HG03066 (cell line): ENCODE results near the gene NTN4.
A peak's percentile ranks its signal among the peaks of the same experiment; 100 is the strongest.
"Not testable (repeated sequence)": the region's sequence is repeated elsewhere in the genome, so short reads cannot be mapped to it uniquely, and the experiment has no call there.

Source experiments
- ATAC-seq: cut with Tn5 transposase; IDR thresholded peaks from one replicate; pipeline ENCODE4 v1.9.1; 2021; ENCODE audit warnings: low read depth; ENCODE audit not compliant: unreplicated experiment

Gene NTN4

DNA sequence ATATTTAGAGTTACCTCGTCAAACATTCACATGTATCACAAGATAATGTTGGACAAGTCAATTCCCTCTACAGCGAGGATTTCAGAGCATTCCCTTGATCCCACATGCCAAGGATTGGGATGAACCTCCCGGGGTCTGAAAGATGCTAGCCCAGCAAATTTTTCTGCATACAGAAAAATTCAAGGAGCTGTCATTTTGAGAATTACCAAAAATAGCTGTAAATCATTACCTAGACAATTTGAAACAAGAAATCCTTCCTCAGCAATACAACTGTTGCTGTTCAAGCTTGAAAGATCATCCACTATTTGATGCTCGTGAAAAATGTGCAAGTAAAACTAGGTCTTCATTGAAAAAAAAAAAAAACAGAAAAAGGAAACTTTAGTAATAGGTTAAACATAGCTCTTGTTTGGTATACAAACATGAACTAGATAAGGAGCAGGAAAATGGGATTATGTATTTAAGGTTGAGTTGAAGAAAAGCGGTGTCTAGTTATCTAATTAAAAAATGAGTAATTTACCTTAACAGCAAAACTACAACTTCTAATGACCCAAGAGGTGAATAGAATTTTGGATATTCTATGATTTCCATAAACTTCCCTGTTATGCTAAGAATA is 73.1 kb downstream of the NTN4 start:
- no peak for ATAC-seq

DNA sequence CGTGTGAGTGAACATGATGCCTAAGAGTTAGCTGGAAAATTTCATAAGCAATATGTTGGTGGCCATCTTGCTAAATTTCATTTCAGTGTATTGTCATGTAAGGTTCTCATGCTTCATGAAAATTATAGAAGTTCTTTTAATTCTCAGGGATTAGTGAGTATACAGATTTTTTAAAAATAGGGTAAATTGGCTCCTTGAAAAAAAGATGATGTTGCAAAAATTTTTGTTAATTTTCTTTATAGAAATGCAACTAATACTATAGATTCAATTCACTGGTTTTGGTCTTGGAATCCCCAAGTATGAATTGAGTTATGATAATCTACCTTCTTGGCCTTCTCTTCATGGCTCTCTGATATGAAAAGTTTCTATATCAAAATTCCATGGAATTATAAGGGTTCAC is 75.4 kb downstream of the NTN4 start:
- ATAC-seq: no peak

DNA sequence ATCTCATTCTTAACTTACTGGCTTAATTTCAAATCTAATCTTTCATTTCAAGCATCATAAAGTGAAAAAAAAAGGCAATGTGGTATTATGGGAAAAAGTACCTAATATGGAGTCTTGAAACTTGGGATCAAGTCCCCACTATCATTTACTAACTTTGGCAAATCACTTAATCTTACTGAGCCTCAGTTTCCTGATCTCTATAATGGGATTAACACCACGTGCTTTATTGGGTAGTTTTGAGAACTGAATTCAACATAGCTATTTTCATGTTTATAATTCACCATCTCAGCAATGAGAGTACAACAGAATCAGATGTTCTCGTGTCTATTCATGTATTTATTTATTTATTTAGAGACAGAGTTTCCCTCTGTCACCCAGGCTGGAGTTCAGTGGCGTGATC is 78.3 kb downstream of the NTN4 start:
- ATAC-seq: no peak

DNA sequence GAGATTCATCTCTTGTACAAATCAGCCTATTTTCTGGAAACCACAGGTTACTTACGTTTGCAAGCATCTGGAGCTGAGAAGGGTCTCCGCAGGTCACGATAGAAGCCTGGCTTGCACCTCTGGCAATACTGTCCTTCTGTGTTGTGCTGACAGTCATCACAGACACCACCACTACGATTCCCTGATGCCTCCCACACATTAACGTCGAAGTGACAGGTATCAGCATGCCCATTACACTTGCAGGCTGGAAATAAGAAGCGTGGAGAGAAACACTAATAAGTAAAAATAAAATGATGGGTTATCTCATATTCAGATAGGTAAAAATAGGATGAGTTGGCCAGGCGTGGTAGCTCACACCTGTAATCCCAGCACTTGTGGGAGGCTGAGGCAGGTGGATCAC is 80.2 kb downstream of the NTN4 start:
- no peak for ATAC-seq

DNA sequence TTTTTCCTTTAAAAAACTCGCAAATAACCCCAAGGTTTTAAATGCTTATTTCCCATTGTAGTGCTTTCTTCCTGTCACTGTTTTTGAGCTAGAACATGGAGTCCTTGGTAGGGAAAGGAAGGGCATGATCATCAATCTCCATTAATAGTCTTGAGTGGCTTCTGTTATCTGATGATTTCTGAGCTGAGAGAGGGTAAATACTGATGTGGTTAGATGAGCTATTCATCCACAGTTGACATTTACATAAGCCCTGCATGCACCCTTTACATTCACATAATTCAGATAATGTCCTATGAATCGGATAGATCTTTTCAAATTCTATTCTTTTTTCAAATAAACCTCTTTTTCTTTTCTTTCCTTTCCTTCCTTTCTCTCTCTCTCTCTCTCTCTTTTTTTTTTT is 81.4 kb downstream of the NTN4 start:
- no peak for ATAC-seq

DNA sequence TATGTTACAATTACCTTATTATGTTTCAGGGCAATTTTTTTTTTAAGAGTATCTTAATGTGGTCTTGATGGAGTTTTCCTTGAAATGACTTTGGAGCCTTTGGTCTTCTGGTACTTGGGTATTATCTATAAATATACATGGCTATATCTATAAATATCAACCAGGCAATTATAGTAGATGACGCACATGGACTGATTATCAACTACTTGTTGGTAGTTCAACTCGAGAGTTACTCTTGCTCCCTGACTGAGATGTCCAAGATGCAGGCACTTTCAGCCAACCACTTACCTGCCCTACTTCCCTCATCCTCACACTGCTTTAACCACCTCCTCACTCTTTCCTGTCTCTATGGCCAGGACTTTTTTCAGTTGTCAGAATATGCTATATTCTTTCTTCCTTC is 85.4 kb downstream of the NTN4 start:
- no peak for ATAC-seq

DNA sequence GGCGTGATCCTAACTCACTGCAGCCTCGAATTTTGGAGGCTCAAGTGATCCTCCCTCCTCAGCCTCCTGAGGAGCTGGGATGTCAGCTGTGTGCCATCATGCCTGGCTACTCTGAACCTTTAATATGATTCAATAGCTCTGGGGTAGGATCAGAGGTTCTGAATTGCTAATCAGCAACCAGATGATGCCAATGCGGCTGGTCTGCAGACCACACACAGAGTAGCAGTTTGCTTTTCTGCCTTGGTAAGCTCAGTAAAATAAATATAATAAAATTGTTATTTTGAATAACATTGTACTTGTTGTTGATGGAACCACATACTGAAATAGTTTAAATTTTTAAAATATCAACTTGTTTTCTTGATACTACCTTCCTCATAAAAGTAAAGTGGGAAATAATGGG is 86.6 kb downstream of the NTN4 start:
- ATAC-seq: no peak

DNA sequence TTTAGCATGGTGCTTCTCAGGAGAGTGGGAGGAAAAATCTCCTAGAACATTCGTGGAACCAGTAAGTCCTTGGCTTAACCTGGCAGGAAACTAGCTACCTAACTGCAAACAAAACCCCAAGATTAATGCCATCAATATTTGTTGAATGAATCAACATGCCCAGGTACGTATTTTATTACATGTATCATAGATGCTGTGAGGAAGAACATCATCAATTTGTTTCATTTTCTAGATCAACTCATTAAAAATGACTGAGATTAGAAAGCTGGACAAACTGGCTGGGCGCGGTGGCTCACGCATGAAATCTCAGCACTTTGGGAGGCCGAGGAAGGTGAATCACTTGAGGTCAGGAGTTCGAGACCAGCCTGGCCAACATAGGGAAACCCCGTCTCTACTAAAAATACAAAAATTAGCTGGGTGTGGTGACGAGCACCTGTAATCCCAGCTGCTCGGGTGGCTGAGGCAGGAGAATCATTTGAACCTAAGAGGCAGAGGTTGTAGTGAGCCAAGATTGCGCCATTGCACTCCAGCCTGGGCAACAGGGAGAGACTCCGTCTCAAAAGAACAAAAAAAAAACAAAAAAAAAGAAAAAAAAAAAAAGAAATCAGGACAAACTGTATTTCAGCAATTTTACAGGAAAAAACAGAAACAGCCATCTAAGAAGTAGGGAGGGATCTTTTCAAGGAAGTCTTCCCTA is 88.7 kb downstream of the NTN4 start:
- no peak for ATAC-seq

DNA sequence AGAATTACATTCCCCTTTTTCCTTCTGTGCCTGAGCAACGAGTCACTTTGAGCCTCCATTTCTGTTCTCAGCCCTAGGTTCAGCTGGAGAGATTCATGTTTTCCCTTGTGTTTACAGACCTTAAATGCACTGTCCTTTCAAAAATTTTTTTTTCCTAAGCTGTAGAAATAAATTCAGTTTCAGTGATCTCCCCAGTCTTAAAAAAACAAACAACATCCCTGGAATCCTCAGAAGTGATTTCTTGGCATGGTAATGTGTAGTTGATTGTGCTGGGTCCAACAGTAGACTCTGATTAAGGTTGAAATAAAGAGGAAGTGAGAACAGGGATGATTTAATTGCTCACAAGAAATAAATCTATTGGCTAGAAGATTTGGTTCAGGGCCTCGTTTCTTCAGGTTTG is 89.3 kb downstream of the NTN4 start:
- ATAC-seq: no peak

DNA sequence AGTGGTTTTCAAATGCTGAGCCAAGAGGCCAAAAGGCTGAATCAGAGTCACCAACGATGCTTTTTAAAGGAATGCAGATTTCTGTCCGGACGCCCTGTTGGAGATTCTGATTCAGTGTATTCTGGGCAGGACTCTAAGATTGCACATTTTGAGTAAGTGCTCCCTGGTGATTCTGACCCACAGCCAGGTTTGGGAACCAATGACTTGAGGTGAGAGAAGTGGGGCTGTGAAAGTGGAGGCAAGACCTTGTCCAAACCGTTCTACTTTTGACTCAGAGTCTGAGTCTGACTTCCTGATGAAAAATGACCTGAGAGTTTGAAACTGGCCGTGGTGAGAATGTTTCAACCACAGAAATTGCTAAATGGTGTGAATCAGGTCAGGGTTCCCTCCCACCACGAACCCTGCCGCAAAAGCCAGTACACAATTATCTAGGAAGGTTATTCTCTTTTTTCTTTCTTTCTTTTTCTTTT is 90.2 kb downstream of the NTN4 start:
- peak; percentile 95 for ATAC-seq

DNA sequence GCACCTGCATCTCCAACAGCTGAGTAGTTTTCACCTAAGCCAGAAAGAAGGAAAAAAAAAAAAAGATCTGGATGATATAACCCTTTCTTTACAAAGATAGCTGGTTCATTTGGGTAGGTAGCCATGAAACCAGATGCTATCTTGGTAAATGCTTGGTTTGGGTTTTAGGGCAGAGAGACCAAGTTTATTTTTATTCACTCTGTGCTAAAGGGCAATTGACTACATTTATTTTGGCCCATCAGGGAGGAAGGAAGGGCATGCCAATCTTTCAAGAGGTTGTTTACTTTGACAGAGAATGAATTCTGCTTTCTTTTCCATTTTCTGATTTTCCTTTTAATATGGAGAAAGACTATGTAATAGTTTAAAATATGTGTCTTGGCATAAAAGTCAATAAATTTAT is 91.0 kb downstream of the NTN4 start:
- no peak for ATAC-seq

DNA sequence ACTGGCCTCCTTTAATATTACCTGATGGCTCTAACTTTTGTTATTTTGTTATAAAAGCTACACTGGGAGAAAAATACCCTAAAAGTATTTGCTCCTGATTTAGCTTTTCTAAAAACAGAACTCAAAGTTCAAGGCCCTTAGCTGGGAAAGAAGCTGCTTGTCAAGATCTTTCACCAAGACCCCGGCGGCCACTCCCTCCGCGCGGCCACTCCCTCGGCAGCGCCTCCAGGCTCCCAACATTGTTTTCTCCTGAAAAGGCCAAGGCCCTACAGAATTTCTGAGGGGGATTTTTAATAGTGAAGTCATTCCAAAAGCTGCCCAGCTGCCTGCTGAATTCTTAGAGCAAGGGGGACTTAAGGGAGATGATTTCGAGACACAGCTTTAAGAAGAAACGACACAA is 96.4 kb downstream of the NTN4 start:
- ATAC-seq: no peak

DNA sequence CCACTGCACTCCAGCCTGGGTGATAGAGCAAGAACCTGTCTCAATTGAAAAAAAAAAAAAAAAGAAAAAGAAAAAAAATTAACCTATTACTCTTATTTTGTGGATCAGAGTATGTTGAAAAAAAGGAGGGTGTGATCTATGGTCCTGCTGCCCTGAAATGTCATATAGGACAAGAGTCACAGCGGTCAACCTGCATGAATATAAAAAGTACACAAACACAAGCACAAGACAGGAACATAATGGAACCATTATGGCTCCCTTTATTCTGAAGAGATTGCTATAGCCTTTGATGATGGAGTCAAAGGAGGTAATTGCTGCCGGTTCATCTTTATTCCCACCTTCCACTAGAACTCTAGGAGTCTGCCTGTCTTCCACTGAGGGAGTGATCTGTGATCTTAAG is 96.9 kb downstream of the NTN4 start:
- ATAC-seq: no peak

DNA sequence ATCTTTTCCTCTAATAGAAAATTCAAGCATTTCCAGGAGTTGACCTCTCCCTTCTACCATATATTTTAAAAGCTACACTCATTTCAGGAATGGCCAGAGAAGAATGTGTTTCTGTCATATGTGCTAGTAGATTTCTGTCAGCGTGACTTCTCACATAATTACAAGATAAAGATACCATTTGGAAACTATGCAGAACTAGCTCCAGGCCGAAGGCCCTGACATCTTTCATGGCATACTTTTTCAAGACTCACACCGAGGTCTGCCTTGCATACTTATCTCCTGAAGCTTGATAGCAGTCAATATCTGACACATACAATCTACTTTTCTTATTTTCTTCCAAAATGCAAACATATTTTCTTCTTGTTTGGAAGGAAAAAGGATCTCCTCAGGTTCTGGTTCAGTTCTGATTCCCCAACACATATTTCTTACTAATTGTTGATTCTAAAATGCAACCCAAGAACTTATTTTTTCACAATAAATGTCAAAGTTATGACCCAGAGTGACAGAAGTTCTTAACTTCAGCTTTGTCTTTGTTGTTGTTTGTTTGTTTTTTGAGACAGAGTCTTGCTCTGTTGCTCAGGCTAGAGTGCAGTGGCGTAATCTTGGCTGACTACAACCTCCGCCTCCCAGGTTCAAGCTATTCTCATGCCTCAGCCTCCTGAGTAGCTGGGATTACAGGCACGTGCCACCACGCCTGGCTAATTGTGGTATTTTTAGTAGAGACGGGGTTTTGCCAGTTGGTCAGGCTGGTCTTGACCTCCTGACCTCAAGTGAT is 99.5 kb downstream of the NTN4 start:
- ATAC-seq: no peak

DNA sequence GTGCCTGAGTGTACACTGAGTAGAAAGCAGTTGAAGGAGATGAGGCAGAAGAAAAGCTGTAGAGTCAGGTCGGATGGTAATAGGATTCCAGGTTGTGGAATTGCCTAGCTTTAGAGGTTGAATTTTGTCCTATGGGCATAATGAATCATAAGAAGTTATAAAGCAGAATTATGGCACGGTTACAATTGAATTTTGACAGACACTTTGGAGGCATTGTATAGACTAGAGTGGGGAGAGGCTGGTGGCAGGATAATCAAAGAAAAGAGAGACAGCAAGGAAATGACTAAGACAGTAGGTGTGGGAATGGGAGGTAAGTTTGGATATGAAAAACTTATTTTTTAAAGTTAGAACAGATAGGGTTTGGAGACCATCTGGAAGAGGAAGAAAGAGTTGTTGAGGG is 102.6 kb downstream of the NTN4 start:
- no peak for ATAC-seq

DNA sequence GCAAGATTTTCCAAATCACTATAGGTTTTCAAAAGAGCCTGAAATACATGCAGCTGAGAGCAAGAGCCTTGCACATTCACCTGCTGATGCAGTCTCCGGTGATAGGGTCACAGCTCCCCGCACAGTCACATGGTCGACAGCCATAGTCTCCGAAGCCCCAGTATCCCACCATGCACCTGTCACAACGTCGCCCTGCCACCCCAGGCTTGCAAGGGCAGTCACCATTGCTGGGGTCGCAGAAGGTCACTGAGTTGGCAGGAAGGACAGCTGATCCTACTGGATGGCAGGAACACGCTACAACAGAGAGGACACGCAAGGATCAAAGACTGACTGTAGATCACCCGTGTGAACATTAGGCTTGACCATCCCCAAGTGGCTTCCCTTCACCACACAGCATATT is 107.1 kb downstream of the NTN4 start:
- no peak for ATAC-seq

DNA sequence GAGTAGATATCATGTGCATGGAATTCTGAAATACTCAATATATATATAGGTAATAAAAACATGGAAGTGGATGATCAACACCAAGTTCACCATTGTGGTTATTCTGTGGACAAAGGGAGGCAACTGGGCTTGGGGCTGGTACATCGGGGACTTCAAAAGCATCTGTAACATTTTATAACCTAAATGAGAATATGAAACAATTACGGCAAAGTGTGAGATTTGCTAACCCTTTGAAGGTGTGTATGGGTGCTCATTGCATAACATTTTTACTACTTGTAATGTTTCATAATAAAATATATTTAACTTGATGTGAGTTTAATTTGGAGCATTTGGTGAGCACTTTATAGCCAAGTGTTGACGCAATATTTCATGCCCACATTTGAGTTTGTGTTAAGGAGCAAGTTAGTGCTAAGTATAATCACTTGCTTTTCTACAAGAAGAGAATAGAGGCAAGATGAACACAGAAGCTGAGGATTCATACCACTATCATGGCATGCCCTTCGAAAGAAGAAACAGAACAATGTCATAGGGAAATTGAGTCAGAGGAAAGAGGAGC is 109.3 kb downstream of the NTN4 start:
- no peak for ATAC-seq

DNA sequence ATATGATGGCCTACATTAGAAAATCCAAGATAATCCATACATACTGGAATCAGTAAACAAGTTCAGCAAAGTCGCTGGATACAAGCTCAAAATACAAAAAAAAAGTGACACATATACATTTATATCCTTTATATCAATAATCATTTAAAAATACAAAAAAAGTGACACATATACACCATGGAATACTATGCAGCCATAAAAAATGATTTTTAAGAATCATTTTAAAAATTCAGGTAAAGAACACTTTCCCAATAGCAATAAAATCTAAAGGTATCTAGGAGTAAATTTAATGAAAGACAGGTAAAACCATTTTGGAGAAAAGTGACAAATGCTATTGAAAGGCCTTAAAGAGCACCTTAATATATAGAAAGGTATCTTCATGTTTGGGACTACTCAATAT is 111.9 kb downstream of the NTN4 start:
- ATAC-seq: no peak

DNA sequence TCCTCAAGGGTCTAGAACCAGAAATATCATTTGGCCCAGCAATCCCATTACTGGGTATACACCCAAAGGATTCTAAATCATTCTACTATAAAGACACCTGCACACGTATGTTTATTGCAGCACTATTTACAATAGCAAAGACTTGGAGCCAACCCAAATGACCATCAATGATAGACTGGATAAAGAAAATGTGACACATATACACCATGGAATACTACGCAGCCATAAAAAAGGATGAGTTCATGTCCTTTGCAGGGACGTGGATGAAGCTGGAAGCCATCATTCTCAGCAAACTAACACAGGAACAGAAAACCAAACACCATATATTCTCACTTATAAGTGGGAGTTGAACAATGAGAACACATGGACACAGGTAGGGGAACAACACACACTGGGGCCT is 112.8 kb downstream of the NTN4 start:
- not testable (repeated sequence) for ATAC-seq

DNA sequence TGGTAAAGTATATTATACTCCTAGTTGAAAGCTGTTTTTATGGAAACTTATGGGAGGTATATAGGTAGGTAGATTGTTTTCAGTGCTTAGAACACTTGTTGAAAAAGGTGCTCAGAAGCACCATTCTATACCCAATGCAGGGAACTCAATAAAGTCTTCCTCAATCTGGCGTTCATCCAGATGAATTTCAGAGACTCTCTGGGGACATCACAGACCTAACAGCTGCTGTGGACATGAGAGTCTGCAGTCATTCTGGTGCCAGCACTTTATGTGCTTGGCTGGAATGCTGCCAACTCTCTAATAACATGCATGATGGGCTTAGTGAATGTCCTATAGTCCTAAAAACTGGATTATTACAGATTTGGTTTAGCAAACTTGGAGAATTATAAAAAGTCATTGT is 115.9 kb downstream of the NTN4 start:
- no peak for ATAC-seq

DNA sequence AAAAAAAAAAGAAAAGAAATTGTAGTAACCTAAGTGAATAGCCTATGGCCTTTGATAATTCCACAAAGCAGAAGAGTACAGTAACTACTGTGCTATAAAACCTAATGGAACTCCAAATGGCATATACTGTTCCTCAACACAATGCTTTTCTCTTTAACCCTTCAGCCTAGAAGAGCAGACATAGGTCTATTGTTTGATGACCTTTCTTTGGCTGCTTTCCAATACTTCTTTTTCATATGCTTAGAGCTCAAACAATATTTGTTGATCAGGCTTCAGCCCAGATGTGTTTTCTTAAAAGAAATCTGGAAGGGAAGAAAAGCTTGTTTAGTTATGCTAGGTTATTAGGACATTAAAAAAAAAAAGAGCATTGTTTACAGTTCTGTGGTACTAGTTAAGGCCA is 116.4 kb downstream of the NTN4 start:
- ATAC-seq: no peak

DNA sequence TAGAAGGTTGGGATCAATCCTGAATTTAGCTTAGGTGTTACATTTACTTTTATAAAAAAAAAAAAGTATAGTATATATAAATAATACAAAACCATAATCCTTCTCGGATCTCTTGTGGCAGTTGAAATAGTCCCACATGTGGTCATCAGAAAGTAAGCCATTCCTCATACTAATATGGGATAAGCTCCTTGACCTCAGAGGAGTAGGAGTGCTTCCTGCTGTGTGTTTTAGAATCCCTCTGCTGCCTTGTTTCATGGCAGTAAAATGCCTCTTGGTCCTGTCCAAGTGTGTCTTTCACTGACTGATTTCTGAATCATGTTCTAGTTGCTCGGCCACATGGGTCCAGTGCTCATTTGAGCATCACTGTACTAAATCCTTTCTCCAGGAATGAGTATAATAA is 117.0 kb downstream of the NTN4 start:
- ATAC-seq: no peak
